Loucy (cell line): Measurements from ENCODE around the gene SLC27A2.

Source experiments
- CTCF ChIP-seq: fragments of 200-600 bp; sonication (generic); conservative IDR thresholded peaks from 2 replicates; pipeline ENCODE4 v1.5.1; 2014; ENCODE audit warnings: mild to moderate bottlenecking, antibody characterized with exemption, low read length
- EZH2phosphoT487 ChIP-seq: fragments of 200-600 bp; IDR thresholded peaks from 2 replicates; pipeline ENCODE4 v1.6.1; 2018; ENCODE audit warnings: antibody characterized with exemption, mild to moderate bottlenecking, moderate library complexity, borderline replicate concordance

GRCh38 chr15:50163719-50164410 lies 18.1 kb upstream of the SLC27A2 start:
- TF ChIP-seq CTCF (no peak), EZH2phosphoT487 (no peak)
